ENCODE results near the gene CACNA1S. TPM values are rescaled to one million over a fixed set of nuclear protein-coding genes. Genes with fewer than 3 reads are reported as not detected.

Gene CACNA1S
- total and polyA plus RNA-seq, 2 of the 8 experiments (the other 6 are each of a cell fraction or from before 2014, with no cell fraction given), result 0.06 TPM; not detected in 1

GRCh38 chr1:200991097-200991614 is 121.1 kb downstream of the CACNA1S start (continued):
- TF ChIP-seq RFX5 (IDR thresholded peaks at IDR 0.05; ENCODE audit: borderline replicate concordance, low read depth, low read length), result no peak
- TF ChIP-seq SIX5 (IDR thresholded peaks at IDR 0.05; ENCODE audit: low read depth, low read length), result no peak
- TF ChIP-seq CHD1 (IDR thresholded peaks at IDR 0.05; ENCODE audit: low read depth, low read length), result no peak
- no peak for TF ChIP-seq RXRA (IDR thresholded peaks at IDR 0.05; ENCODE audit: insufficient read depth, low read depth, low read length)
- no peak for TF ChIP-seq ATF3 (IDR thresholded peaks at IDR 0.05; ENCODE audit: insufficient read depth, low read depth, low read length)
- TF ChIP-seq CHD7 (IDR thresholded peaks at IDR 0.05; ENCODE audit: insufficient replicate concordance, low read length), result no peak
- TF ChIP-seq SAP30 (IDR thresholded peaks at IDR 0.05; ENCODE audit: insufficient read depth, insufficient replicate concordance, low read length), result no peak
- no peak for TF ChIP-seq CBX8 (IDR thresholded peaks at IDR 0.05; ENCODE audit: borderline replicate concordance, low read depth, low read length)

All from H1 (cell line).